Duodenal mucosa (tissue), 2 donors: Measurements from ENCODE around the gene RPS18.

Source experiments
- H3K27ac ChIP-seq: one replicate; pipeline ENCODE4 v1.7.0; 2013; ENCODE audit warnings: low read depth, low read length
- H3K27me3 ChIP-seq, 2 donors: one replicate each; pipeline ENCODE4 v1.7.0; 2013; ENCODE audit warnings: low read length in 2 of 2, control low read depth in 1 of 2; ENCODE audit not compliant: insufficient read depth in 2 of 2, control insufficient read depth in 1 of 2
- H3K36me3 ChIP-seq, 2 donors: one replicate each; pipeline ENCODE4 v1.7.0; 2013; ENCODE audit warnings: low read length in 2 of 2, control low read depth in 1 of 2; ENCODE audit not compliant: insufficient read depth in 2 of 2, control insufficient read depth in 1 of 2
- H3K4me1 ChIP-seq, 2 donors: one replicate each; pipeline ENCODE4 v1.7.0; 2013; ENCODE audit warnings: low read length in 2 of 2, control low read depth in 1 of 2; ENCODE audit not compliant: insufficient read depth in 2 of 2, control insufficient read depth in 1 of 2
- H3K4me3 ChIP-seq, 2 donors: one replicate each; pipeline ENCODE4 v1.7.0; 2013; ENCODE audit warnings: low read length in 2 of 2, low read depth in 1 of 2
- H3K9ac ChIP-seq, 2 donors: one replicate each; pipeline ENCODE4 v1.7.0; 2013; ENCODE audit warnings: low read length in 2 of 2, low read depth in 1 of 2
- H3K9me3 ChIP-seq, 2 donors: one replicate each; pipeline ENCODE4 v1.7.0; 2013; ENCODE audit warnings: low read length in 2 of 2, control low read depth in 1 of 2; ENCODE audit not compliant: control insufficient read depth in 1 of 2

Gene RPS18

DNA sequence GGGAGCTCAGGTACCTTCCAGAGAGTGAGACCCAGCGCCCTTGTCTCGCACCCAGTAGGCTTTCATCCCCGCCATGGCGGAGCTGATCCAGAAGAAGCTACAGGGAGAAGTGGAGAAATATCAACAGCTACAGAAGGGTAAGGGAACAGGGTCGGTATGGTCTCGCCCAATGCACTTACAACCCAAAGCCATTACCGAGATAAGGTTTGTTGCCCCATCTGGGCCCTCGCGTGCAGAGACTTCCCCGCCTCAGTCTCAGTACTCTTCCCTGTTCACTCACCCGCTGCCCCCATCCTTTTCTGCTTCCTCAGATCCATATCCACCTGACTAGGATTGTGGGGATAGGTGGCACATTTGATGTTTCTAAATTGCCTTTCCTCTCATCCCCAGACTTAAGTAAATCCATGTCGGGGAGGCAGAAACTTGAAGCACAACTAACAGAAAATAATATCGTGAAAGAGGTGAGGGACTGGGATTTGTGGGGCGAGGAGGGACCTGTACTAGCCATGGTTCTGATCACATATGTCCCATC is 18.0 kb downstream of the RPS18 start:
- peak overlapping the region; percentile 52 to 91 for H3K9ac ChIP-seq
- peaks cover 18 to 21% of the 10 kb centered on the region in 2 donors for H3K4me1 ChIP-seq
- H3K4me3 ChIP-seq: peak overlapping the region; percentile 88 to 94
- peaks cover 25 to 49% of the 10 kb centered on the region in 2 donors for H3K36me3 ChIP-seq
- no peaks in the 10 kb centered on the region for H3K27me3 ChIP-seq
- no peaks in the 10 kb centered on the region for H3K9me3 ChIP-seq
- no peak overlapping the region for H3K27ac ChIP-seq

DNA sequence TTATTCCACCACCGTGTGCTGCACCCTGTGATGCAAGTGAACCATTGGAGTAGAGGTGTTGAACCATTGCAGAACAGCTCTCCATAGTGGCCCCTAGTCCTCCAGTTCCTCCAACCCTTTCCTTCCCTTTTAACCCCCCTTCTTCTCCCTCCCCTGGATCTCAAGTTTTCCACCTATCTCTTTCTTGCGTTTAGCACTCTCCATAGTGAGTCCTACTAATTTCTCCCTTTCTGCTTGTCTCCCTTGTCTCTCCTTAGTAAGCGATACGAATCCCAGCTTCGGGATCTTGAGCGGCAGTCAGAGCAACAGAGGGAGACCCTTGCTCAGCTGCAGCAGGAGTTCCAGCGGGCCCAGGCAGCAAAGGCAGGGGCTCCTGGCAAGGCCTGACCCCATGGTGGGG is 18.6 kb downstream of the RPS18 start:
- H3K4me3 ChIP-seq: peak overlapping the region; percentile 88 to 94
- no peaks in the 10 kb centered on the region for H3K27me3 ChIP-seq
- H3K9me3 ChIP-seq: no peaks in the 10 kb centered on the region
- H3K27ac ChIP-seq: no peak overlapping the region
- peaks cover 18 to 21% of the 10 kb centered on the region in 2 donors for H3K4me1 ChIP-seq
- peaks cover 25 to 45% of the 10 kb centered on the region in 2 donors for H3K36me3 ChIP-seq
- peak overlapping the region in 1 of 2 donors; percentile 91 for H3K9ac ChIP-seq

DNA sequence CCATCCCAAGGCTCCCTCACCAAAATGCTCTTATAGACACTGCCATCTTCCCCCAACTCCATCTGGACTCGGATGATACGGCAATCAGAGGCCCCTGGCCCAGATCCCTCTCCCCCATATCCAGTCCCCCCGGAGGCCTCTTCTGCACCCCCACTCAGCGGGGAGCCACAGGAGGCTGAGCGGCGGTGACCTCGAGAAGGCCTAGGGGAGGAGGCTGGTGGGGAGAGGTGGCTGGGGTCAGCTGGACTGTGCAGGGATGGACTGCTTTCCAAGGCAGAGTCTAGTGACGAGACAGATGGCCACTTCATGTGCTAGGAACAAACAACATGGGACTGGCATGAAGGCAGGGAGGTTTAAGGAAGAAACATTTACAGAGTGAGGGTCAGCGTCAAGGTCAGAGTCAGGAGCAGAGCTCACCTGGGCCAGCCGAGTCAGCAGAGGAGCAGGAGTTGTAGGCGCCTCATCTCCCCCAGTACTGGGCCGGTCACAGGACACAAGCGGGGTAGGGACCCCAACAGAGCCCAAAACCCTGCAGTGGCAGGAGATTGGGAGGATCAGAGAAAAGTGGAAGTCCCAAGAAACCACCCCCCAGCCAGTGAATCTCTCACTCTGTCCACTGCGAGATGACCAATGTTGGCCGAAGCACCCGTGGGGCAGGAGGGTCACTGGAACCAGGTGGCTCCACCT is 21.3 kb downstream of the RPS18 start:
- Histone ChIP-seq H3K27me3 (no peaks in the 10 kb centered on the region), H3K9me3 (no peaks in the 10 kb centered on the region), H3K27ac (no peak overlapping the region), H3K4me3 (no peak overlapping the region), H3K36me3 (peaks cover 14 to 37% of the 10 kb centered on the region in 2 donors), H3K9ac (no peak overlapping the region), H3K4me1 (peaks cover 22 to 26% of the 10 kb centered on the region in 2 donors)

DNA sequence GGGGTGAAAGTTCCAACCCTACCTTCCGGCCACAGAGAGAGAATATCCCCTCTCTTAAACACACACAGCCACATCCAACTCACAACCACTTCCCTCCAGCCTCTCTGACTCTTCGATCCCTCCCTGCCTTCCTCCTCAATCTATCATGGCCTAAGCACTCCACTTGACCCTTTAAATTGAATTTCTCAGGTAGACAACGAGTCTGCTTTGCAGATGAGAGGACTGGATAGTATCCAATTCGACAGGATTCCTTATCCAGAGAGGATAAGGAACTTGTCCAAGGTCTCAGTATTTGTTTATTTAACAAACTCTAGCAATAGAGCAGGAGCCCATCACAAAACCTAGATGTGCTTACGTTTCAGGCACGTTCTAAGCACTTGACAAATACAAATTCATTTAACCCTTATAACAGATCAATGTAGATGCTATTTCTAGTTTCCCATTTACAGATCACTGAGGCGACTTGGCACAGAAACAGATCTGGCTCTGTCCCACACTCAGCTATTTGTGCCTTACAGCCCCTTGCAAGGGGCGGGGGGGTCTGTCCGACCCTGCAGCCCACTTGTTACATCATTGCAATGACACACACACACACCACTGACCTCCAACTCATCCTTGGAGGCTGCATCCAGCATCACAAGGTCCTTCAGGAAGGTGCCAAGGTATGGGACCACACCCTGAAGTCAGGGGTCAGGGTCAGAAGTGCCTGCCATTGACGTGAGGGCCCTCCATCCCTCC is 22.4 kb downstream of the RPS18 start:
- Histone ChIP-seq H3K9ac (no peak overlapping the region), H3K9me3 (no peaks in the 10 kb centered on the region), H3K4me3 (no peak overlapping the region), H3K27ac (no peak overlapping the region), H3K36me3 (peaks cover 14 to 37% of the 10 kb centered on the region in 2 donors), H3K4me1 (peaks cover 18 to 20% of the 10 kb centered on the region in 2 donors), H3K27me3 (no peaks in the 10 kb centered on the region)

DNA sequence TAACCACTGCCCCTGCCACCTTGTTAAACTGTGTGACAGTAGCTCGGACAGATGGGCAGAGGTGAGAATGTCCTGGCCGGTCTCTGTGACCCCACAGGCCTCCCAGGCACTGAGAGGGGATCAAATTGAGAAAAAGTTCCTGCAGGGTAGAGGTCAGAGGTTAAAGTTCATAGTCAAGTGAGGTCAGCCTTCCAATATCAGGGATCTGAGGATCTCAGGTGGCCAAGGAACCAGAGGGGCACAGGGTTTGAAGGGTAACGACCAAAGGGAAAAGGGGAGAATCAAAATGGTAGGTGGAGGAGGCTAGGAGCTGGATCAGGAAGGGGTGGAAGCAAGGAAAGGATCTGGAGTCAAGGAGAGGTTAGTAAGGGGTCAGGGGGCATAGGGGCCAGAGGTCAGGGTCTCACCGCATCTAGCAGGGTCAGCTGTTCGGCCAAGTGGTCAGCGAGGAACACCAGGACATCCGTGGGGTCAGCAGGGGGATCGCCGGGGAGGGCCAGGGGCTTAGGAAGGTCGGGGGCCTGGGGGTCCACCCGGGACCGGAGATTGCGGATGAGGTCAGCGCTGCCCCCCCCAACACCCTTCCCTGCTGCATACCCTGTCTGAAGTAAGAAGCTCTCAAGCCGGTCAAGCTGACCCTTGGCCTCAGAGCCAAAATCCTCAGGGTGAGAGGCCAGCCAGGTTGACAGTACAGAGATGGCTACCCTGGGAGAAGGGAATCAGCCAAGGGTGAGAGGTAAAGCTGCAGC is 23.9 kb downstream of the RPS18 start:
- H3K27ac ChIP-seq: no peak overlapping the region
- no peaks in the 10 kb centered on the region for H3K9me3 ChIP-seq
- H3K4me1 ChIP-seq: peaks cover 8 to 17% of the 10 kb centered on the region in 2 donors
- no peaks in the 10 kb centered on the region for H3K27me3 ChIP-seq
- no peak overlapping the region for H3K4me3 ChIP-seq
- peaks cover 14 to 37% of the 10 kb centered on the region in 2 donors for H3K36me3 ChIP-seq
- no peak overlapping the region for H3K9ac ChIP-seq

DNA sequence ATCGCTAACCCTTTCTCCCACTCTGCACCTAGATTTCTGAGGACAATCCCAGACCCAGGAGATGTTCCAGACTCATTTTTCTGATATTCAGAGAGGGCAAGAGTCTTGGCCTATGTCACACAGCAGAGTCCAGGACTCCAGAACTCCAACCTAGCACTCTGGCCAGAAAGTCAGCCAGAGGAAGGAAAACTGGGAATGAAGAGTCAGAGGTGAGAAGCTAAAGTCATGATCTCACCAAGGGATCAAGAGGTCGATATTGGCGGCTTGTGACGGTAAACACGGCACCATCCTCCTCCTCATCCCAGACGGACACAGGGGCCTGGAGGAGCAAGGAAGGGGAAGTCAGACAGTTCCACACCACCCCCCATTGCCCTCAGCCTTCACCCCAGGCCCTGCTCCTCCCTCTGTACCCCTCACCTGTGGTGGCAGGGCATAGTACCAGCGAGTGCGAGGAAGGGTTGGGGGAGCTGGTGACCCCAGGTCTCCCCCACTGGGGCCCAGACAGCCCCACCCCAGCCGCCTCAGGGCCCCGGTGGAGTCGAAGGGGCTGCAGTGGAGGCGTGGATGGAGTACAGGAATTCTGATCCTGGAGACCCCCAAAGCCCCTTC is 25.0 kb downstream of the RPS18 start:
- H3K27ac ChIP-seq: no peak overlapping the region
- peak overlapping the region; percentile 44 to 92 for H3K9ac ChIP-seq
- peaks cover 6 to 20% of the 10 kb centered on the region in 2 donors for H3K4me1 ChIP-seq
- no peaks in the 10 kb centered on the region for H3K27me3 ChIP-seq
- H3K9me3 ChIP-seq: no peaks in the 10 kb centered on the region
- peaks cover 6 to 33% of the 10 kb centered on the region in 2 donors for H3K36me3 ChIP-seq
- peak overlapping the region; percentile 67 to 71 for H3K4me3 ChIP-seq

DNA sequence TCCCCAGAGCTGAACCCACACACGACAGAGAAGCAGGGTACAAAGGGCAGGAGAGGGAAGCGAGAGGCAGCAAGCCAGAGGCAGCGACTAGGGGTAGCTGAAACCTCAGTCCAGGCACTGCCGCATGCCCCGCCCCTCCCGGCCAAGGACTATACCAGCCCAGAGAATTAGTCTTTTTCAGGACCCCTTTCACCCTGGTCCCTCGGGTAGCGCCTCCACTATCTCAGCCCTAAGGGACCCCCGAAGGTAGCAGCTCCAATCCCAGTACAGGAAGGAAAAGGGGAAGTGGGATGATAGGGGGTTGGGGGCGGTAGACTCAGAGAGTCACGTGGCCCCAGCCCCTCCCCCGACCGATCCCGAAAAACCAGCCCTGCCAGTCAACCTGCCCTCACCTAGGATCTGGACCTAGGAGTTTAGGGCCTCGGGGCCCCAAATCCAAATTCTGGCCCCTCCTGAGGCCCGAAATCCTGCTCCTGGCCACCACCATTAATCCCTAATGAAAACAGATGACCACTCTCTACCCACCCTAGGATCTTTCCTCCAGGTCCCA is 25.6 kb downstream of the RPS18 start:
- no peaks in the 10 kb centered on the region for H3K9me3 ChIP-seq
- peaks cover 4 to 29% of the 10 kb centered on the region in 2 donors for H3K36me3 ChIP-seq
- no peaks in the 10 kb centered on the region for H3K27me3 ChIP-seq
- peak overlapping the region; percentile 40 for H3K27ac ChIP-seq
- H3K4me1 ChIP-seq: peaks cover 6 to 20% of the 10 kb centered on the region in 2 donors
- H3K4me3 ChIP-seq: peak overlapping the region; percentile 67 to 71
- peak overlapping the region; percentile 44 to 92 for H3K9ac ChIP-seq

DNA sequence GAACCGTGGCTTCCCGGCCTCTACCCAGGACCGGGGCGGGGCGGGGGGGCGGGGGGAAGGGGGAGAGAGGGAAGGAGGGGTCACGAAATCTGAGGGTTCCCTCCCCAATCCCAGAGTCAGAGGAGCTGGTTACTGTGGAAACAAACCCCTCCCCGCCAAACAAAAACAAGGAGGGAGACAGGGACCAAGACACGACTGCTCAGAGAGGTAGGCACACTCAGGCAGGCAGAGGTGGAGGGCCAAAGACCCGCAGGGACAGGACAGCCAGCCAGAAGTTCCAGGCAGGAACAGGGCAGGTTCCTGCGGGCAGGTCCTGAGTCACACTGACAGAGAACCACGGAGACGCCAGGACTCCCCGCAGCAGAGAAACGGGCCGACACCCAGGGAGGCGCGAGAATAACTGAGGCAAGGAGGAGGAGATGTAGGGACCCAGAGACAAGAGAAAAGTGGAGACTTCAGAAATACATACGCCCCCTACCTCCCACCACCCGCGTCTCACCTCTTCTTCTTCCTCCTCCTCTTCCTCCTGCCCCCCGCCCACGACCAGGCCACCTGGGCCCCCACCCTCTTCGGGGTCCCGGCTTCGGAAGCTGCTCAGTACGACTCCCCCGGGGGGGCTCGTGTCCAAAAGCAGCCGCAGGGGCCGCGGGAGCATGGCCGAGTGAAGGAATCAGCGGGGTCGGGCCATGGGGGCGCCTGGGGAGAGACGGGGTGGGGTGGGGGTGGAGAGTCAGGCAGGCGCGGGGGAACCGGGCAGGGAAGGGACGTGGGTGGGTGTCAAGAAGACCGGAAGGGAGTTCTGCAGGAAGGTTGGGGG is 26.3 kb downstream of the RPS18 start:
- H3K36me3 ChIP-seq: peaks cover 4 to 29% of the 10 kb centered on the region in 2 donors
- H3K9ac ChIP-seq: peak overlapping the region; percentile 80 to 92
- no peaks in the 10 kb centered on the region for H3K9me3 ChIP-seq
- peaks cover 6 to 20% of the 10 kb centered on the region in 2 donors for H3K4me1 ChIP-seq
- no peaks in the 10 kb centered on the region for H3K27me3 ChIP-seq
- H3K27ac ChIP-seq: peak overlapping the region; percentile 61
- peak overlapping the region; percentile 72 to 85 for H3K4me3 ChIP-seq

DNA sequence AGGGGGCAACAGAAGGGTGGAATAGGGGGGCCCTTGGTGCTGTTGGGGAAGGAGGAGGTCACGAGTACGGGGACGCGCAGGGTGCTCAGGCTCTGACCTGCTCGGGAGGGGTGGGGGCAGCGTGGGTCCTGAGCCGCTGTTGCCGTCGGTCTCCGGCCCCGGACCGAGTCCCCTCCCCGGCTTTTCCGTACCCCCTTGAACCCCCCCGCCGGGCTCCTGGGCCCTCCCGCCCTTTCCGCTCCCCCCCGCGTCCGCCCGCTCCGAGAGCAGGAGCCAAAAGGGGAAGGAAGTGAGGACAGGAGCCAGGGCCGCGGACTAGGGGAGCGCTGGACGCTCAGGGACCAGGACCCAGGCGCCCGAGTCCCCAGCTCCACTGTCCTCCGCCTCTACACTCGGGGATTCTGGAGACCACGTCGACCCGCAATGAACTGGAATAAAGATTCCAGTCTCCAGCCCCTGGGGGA is 26.9 kb downstream of the RPS18 start, which contains the start of gene RGL2:
TSS of gene RGL2 (minus strand) at position 170 of the 464 bp plus-strand sequence. CDS start 332 bp downstream, outside the sequence.
- peaks cover 6 to 33% of the 10 kb centered on the region in 2 donors for H3K36me3 ChIP-seq

More for the DNA sequence above, 26.9 kb downstream of the RPS18 start, which contains the start of gene RGL2:
- peaks cover 6 to 20% of the 10 kb centered on the region in 2 donors for H3K4me1 ChIP-seq
- H3K27ac ChIP-seq: peak within 1 kb of the TSS; percentile 96
- no peaks in the 10 kb centered on the region for H3K27me3 ChIP-seq
- H3K4me3 ChIP-seq: peak within 1 kb of the TSS; percentile 72 to 85
- no peaks in the 10 kb centered on the region for H3K9me3 ChIP-seq
- H3K9ac ChIP-seq: peak within 1 kb of the TSS; percentile 80 to 92
